B cell (primary cell): ENCODE data around the gene NAA11. TPM values are rescaled to one million over a fixed set of nuclear protein-coding genes. Genes with fewer than 3 reads are reported as not detected.
"Not testable (repeated sequence)": the region's sequence is repeated elsewhere in the genome, so short reads cannot be mapped to it uniquely, and the experiment has no call there.

Experiments used
- ATAC-seq: fragments of 200-7000 bp; cut with Tn5 transposase; one replicate; pipeline ENCODE4 v1.10.0; 2021; ENCODE audit warnings: low read depth, mild to moderate bottlenecking, moderate number of reproducible peaks, moderate library complexity
- CTCF ChIA-PET: fragments of 350-600 bp; sonication (Branson Sonifier 250); formaldehyde crosslinking; loops from one replicate; lab custom pipeline; 2021; ENCODE audit warnings: antibody characterized with exemption, inconsistent platforms; lab: Charles Lee
- POLR2A ChIA-PET: fragments of 350-600 bp; sonication (Branson Sonifier 250); formaldehyde crosslinking; loops from one replicate; lab custom pipeline; 2021; ENCODE audit warnings: antibody characterized with exemption; lab: Charles Lee
- DNase-seq: peaks from one replicate; pipeline ENCODE4 v3.0.0; 2013
- H2AFZ ChIP-seq: 2 replicates; pipeline ENCODE4 v1.6.1; 2012; ENCODE audit warnings: mild to moderate bottlenecking, low read depth, low read length; ENCODE audit not compliant: insufficient read depth, poor library complexity, severe bottlenecking
- H3K27ac ChIP-seq, 2 donors: 1 replicate in 1 of 2; 2 replicates in 1 of 2; pipeline ENCODE4 v1.5.1; 2012 to 2013; ENCODE audit warnings: low read length in 2 of 2, mild to moderate bottlenecking in 2 of 2, moderate library complexity in 1 of 2
- H3K27me3 ChIP-seq, 4 experiments: fragments of 200-600 bp in 1 of 4; sonication (generic) in 1 of 4; replicated peaks in 1 of 4; 1 replicate in 2 of 4; 2 replicates in 2 of 4; pipeline versions ENCODE4 v1.6.1 to v1.7.0; 2013 to 2016; ENCODE audit warnings: low read length in 3 of 4, mild to moderate bottlenecking in 2 of 4, mixed read lengths in 1 of 4, moderate library complexity in 1 of 4; ENCODE audit not compliant: insufficient read depth in 4 of 4, control insufficient read depth in 3 of 4; ENCODE audit errors: control extremely low read depth in 1 of 4
- H3K36me3 ChIP-seq, 2 experiments: replicated peaks in 1 of 2; 1 replicate in 1 of 2; 2 replicates in 1 of 2; pipeline versions ENCODE4 v1.6.1 to v1.7.1; 2013; ENCODE audit warnings: low read length in 1 of 2; ENCODE audit not compliant: insufficient read depth in 2 of 2, control insufficient read depth in 1 of 2; ENCODE audit errors: control extremely low read depth in 1 of 2, extremely low read depth in 1 of 2
- H3K4me1 ChIP-seq, 2 donors: fragments of 200-600 bp in 1 of 2; sonication (generic) in 1 of 2; 1 replicate in 1 of 2; 2 replicates in 1 of 2; pipeline versions ENCODE4 v1.5.1 to v1.6.1; 2013 to 2017; ENCODE audit warnings: low read length in 2 of 2; ENCODE audit not compliant: control insufficient read depth in 2 of 2, insufficient read depth in 2 of 2
- H3K4me2 ChIP-seq: replicated peaks from 2 replicates; pipeline ENCODE3; 2012; ENCODE audit warnings: mild to moderate bottlenecking, low read depth, low read length; ENCODE audit not compliant: poor library complexity, severe bottlenecking
- H3K4me3 ChIP-seq, 5 experiments: fragments of 200-600 bp in 1 of 5; sonication (generic) in 1 of 5; 1 replicate in 3 of 5; 2 replicates in 2 of 5; pipeline versions ENCODE4 v1.5.1 to v1.7.0; 2011 to 2016; ENCODE audit warnings: low read length in 4 of 5, mild to moderate bottlenecking in 4 of 5, low read depth in 2 of 5, control low read depth in 1 of 5, moderate library complexity in 1 of 5; ENCODE audit not compliant: insufficient read depth in 1 of 5; ENCODE audit errors: control extremely low read depth in 1 of 5, extremely low read depth in 1 of 5
- H3K79me2 ChIP-seq: fragments of 200-600 bp; sonication (generic); one replicate; pipeline ENCODE4 v1.6.0; 2016; ENCODE audit warnings: low read length; ENCODE audit not compliant: control insufficient read depth, insufficient read depth
- H3K9ac ChIP-seq: fragments of 200-600 bp; sonication (generic); 2 replicates; pipeline ENCODE4 v1.6.1; 2017; ENCODE audit warnings: mild to moderate bottlenecking, low read length, moderate library complexity
- H3K9me3 ChIP-seq, 3 donors: one replicate each; pipeline versions ENCODE4 v1.6.1 to v1.7.1; 2013; ENCODE audit warnings: low read length in 2 of 3; ENCODE audit not compliant: control insufficient read depth in 2 of 3, insufficient read depth in 1 of 3; ENCODE audit errors: control extremely low read depth in 1 of 3
- H4K20me1 ChIP-seq: 2 replicates; pipeline ENCODE4 v1.6.0; 2012; ENCODE audit warnings: mild to moderate bottlenecking, low read length; ENCODE audit not compliant: insufficient read depth, control insufficient read depth, poor library complexity, severe bottlenecking
- H3K27ac Mint-ChIP-seq: one replicate; pipeline ENCODE4 v1.8.0; 2021; ENCODE audit warnings: mixed read lengths
- H3K27me3 Mint-ChIP-seq: one replicate; pipeline ENCODE4 v1.8.0; 2021; ENCODE audit warnings: mixed read lengths
- H3K4me1 Mint-ChIP-seq: one replicate; pipeline ENCODE4 v1.8.0; 2021; ENCODE audit warnings: mixed read lengths
- H3K4me3 Mint-ChIP-seq: one replicate; pipeline ENCODE4 v1.8.0; 2021; ENCODE audit warnings: mixed read lengths
- H3K9me3 Mint-ChIP-seq: one replicate; pipeline ENCODE4 v1.8.0; 2022; ENCODE audit warnings: mixed read lengths; ENCODE audit not compliant: insufficient read depth
- CTCF ChIP-seq: fragments of 200-600 bp; IDR thresholded peaks from one replicate; pipeline ENCODE4 v1.8.0; 2022; ENCODE audit warnings: antibody characterized with exemption, mild to moderate bottlenecking
- EZH2 ChIP-seq: IDR thresholded peaks from 2 replicates; pipeline ENCODE4 v1.6.1; 2012; ENCODE audit warnings: borderline replicate concordance, low read depth, mild to moderate bottlenecking, moderate library complexity, low read length; ENCODE audit not compliant: insufficient read depth, poor library complexity, severe bottlenecking
- WGBS: methylation state at CpG from one replicate; pipeline ENCODE4 v1.1.5; 2013; ENCODE audit warnings: missing lambda C conversion rate; ENCODE audit not compliant: insufficient coverage; 5-methylcytosine and 5-hydroxymethylcytosine counted together
- intact Hi-C: fragments of 100-400 bp; cut with micrococcal nuclease; formaldehyde crosslinking; loops from one replicate; pipeline ENCODE4 v1.10.0; 2022
- polyA plus RNA-seq: library from polyadenylated mRNA; depleted of rRNA; stranded (reverse); fragments of >200 nt; gene quantifications from 2 replicates; pipeline ENCODE4 v1.2.3, GENCODE V29; 2012
- total RNA-seq, 2 donors: library from RNA; stranded (reverse); fragments of 120-200 nt in 1 of 2; gene quantifications; 1 replicate in 1 of 2; 2 replicates in 1 of 2; pipeline versions ENCODE4 v1.2.3 to v1.2.4, GENCODE V29; 2013 to 2022

The NAA11 gene
- total and polyA plus RNA-seq, 2 donors (not counting 1 experiment from before 2014, with no cell fraction given): not detected

- TF ChIP-seq CTCF (no peak), EZH2 (no peak)
- no CpG with 5 or more reads among the region's 1 CpG for WGBS
- no peak for DNase-seq
- ChIA-PET POLR2A (no interaction called here), CTCF (no interaction called here)
- H3K36me3 ChIP-seq: no peaks in the 10 kb centered on the region
- no peak for ATAC-seq
- Mint-ChIP-seq H3K9me3 (no peaks in the 10 kb centered on the region), H3K27me3 (no peaks in the 10 kb centered on the region), H3K4me3 (no peak overlapping the region), H3K27ac (no peak overlapping the region), H3K4me1 (no peaks in the 10 kb centered on the region)
- no peaks in the 10 kb centered on the region for H3K79me2 ChIP-seq
- H3K27me3 ChIP-seq: no peaks in the 10 kb centered on the region
- H3K9me3 ChIP-seq: no peaks in the 10 kb centered on the region
- H3K4me3 ChIP-seq: no peak overlapping the region
- H4K20me1 ChIP-seq: no peaks in the 10 kb centered on the region
- H2AFZ ChIP-seq: no peak overlapping the region
- no peak overlapping the region for H3K4me2 ChIP-seq
- no peak overlapping the region for H3K9ac ChIP-seq
- no peaks in the 10 kb centered on the region for H3K4me1 ChIP-seq
- no peak overlapping the region for H3K27ac ChIP-seq
- intact Hi-C loops: no loop called here
Measured at GRCh38 chr4:79281566-79282359, 44.1 kb downstream of the NAA11 start.

GRCh38 chr4:79277467-79277866 is 48.4 kb downstream of the NAA11 start:
- H3K27me3 Mint-ChIP-seq, H3K27ac Mint-ChIP-seq, intact Hi-C loops, H3K79me2 ChIP-seq, H3K4me3 Mint-ChIP-seq, H3K9me3 ChIP-seq, H4K20me1 ChIP-seq, H2AFZ ChIP-seq, H3K4me3 ChIP-seq, H3K9ac ChIP-seq, H3K4me1 ChIP-seq, POLR2A ChIA-PET, ATAC-seq, H3K27me3 ChIP-seq, H3K27ac ChIP-seq, CTCF ChIA-PET, H3K4me2 ChIP-seq, DNase-seq, H3K4me1 Mint-ChIP-seq, H3K9me3 Mint-ChIP-seq, H3K36me3 ChIP-seq: not testable (repeated sequence)
- WGBS: 100% methylated on average over 1 of the region's 7 CpGs
